GM12864 (cell line): ENCODE results near the gene TMEM256.

Source experiments
- DNase-seq: peaks from one replicate; pipeline ENCODE4 v3.0.0-alpha.2; 2011; ENCODE audit warnings: low read depth
- H3K4me3 ChIP-seq: 2 replicates; pipeline ENCODE4 v1.5.1; 2011; ENCODE audit warnings: mild to moderate bottlenecking, low read depth, low read length, control low read depth
- TF ChIP-seq, protein P1 (sequence below): IDR thresholded peaks from 2 replicates; pipeline ENCODE4 v1.5.1; 2011; ENCODE audit warnings: low read depth, mild to moderate bottlenecking, moderate library complexity, low read length, control low read depth, inconsistent platforms; ENCODE audit errors: missing control alignments

The TMEM256 gene

GRCh38 chr17:7423679-7424078 is 19.8 kb upstream of the TMEM256 start:
- TF ChIP-seq, protein P1, sequence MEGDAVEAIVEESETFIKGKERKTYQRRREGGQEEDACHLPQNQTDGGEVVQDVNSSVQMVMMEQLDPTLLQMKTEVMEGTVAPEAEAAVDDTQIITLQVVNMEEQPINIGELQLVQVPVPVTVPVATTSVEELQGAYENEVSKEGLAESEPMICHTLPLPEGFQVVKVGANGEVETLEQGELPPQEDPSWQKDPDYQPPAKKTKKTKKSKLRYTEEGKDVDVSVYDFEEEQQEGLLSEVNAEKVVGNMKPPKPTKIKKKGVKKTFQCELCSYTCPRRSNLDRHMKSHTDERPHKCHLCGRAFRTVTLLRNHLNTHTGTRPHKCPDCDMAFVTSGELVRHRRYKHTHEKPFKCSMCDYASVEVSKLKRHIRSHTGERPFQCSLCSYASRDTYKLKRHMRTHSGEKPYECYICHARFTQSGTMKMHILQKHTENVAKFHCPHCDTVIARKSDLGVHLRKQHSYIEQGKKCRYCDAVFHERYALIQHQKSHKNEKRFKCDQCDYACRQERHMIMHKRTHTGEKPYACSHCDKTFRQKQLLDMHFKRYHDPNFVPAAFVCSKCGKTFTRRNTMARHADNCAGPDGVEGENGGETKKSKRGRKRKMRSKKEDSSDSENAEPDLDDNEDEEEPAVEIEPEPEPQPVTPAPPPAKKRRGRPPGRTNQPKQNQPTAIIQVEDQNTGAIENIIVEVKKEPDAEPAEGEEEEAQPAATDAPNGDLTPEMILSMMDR: no peak
- DNase-seq: no peak
- H3K4me3 ChIP-seq: no peak overlapping the region

DNA sequence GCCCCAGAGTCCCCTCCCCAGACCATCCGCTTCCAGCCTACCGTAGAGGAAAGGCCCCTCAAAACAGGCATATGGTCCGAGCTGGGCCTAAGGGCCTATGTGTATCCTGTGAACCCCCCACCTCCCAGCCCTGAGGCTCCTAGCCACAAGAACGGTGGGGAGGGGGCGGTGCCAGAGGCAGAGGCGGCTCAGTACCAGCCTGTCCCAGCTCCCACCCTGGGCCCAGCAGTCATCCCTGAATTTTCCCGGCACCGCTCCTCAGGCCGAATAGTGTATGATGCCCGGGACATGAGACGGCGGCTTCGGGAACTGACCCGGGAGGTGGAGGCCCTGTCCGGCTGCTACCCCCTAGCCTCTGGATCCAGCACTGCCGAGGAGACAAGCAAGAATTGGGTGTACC is 17.3 kb upstream of the TMEM256 start:
- no peak for DNase-seq
- TF ChIP-seq, protein P1: no peak
- no peak overlapping the region for H3K4me3 ChIP-seq

DNA sequence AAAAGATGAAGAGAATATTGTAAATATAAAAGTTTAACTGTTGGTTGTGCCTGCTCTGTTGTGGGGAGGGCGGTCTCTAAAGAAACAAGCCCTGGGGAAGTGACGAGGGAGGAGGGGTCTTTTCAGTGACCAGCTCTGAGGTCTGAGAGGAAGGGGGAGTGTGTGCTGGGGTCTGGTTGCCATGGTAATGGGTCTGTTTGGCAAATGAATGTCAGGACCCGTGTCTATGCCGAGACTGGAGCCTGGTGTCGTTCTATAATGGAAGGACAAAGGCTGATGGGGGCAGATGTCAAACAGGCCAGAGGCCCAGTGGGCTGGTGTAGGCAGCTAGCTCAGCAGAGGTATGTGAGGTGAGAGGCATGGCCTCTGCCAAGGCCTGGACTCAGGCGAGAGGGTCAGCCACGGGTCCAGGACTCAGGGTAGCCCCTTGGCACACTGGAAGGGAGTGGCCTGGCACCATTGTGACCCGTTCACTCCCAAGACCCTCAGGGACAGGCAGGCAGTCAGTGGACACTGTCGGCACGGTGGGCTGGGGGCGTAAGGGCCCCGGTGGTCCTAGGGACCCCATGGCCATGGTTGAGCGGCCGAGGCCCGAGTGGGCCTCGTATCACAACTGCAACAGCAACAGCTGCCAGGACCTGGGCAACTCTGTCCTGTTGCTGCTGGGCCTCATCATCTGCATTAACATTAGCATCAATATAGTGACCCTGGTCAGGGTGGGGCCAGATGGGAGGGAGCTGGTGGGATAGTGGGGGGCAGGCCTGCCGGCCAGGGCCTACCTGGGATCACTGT is 16.1 kb upstream of the TMEM256 start, which contains the start of gene SPEM1:
Gene SPEM1, plus strand, starts transcription at position 506 of the 792 bp plus-strand sequence. Its CDS starts 61 bp downstream, at position 567.
- TF ChIP-seq, protein P1: no peak
- DNase-seq: no peak
- H3K4me3 ChIP-seq: no peak within 1 kb of the TSS

GRCh38 chr17:7418472-7419152 is 14.7 kb upstream of the TMEM256 start:
- TF ChIP-seq, protein P1: no peak
- DNase-seq: no peak
- no peak overlapping the region for H3K4me3 ChIP-seq

DNA sequence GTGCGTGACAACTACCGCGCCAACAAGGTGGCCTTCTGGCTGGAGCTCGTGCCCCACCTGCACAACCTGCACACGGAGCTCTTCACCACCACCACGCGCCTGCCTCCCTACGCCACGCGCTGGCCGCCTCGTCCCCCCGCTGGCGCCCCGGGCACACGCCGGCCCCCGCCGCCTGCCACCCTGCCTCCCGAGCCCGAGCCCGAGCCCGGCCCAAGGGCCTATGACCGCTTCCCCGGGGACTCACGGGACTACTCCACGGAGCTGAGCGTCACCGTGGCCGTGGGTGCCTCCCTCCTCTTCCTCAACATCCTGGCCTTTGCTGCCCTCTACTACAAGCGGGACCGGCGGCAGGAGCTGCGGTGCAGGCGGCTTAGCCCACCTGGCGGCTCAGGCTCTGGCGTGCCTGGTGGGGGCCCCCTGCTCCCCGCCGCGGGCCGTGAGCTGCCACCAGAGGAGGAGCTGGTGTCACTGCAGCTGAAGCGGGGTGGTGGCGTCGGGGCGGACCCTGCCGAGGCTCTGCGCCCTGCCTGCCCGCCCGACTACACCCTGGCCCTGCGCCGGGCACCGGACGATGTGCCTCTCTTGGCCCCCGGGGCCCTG is 13.3 kb upstream of the TMEM256 start:
- no peak overlapping the region for H3K4me3 ChIP-seq
- no peak for DNase-seq
- TF ChIP-seq, protein P1: no peak

- DNase-seq: no peak
- H3K4me3 ChIP-seq: no peak overlapping the region
- TF ChIP-seq, protein P1: peak; percentile 19
These were observed 12.4 kb upstream of the TMEM256 start for GRCh38 chr17:7416323-7416722.
